NT2/D1 (cell line): Measurements from ENCODE around the gene GRAMD1C.

Experiments used
- SUZ12 ChIP-seq: IDR thresholded peaks from 2 replicates; pipeline ENCODE4 v1.6.1; 2011; ENCODE audit not compliant: insufficient read length, insufficient read depth; ENCODE audit errors: extremely low read depth
- YY1 ChIP-seq: IDR thresholded peaks from 2 replicates; pipeline ENCODE4 v1.6.1; 2011; ENCODE audit not compliant: insufficient read length, insufficient read depth
- ZNF274 ChIP-seq: IDR thresholded peaks from 2 replicates; pipeline ENCODE4 v1.6.1; 2011; ENCODE audit warnings: mild to moderate bottlenecking, low read depth, low read length

DNA sequence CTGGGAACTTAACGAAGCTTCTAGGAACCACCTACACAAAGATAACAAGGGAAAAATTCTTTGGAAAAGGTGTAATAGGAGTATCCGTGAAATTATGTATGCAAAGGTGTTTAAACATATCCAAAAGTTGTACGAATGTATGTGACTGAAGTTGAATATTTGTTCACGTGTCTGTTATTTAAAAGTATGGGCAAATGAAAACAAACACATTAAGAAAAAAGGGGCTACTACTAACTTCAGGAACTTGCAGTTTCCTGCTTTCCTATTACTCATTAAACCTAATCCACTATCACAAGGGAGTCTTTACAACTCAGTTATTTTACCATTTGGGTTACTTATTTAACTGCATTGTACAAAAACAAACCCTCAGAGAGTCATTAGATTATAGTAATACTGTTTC lies 33.9 kb upstream of the GRAMD1C start:
- TF ChIP-seq YY1 = no peak
- no peak for TF ChIP-seq SUZ12
- TF ChIP-seq ZNF274 = no peak
